Astrocyte of the cerebellum (primary cell): ENCODE results near the gene NID2.
A peak's percentile ranks its signal among the peaks of the same experiment; 100 is the strongest.

Experiments used
- DNase-seq: peaks from one replicate; pipeline ENCODE4 v3.0.0-alpha.2; 2011; ENCODE audit warnings: low read depth
- H3K4me3 ChIP-seq: 2 replicates; pipeline ENCODE4 v1.5.1; 2011; ENCODE audit warnings: mild to moderate bottlenecking, low read depth, low read length, moderate library complexity
- CTCF ChIP-seq: IDR thresholded peaks from 2 replicates; pipeline ENCODE4 v1.5.1; 2012; ENCODE audit warnings: low read length, low read depth, moderate library complexity, mild to moderate bottlenecking; ENCODE audit errors: missing control alignments
- in situ Hi-C: cut with HindIII; loops from 2 replicates; pipeline ENCODE4 v1.10.0; 2017; ENCODE audit warnings: low sequenced_read_pairs

The NID2 gene

GRCh38 chr14:52068615-52069306, at the start of gene NID2:
Gene NID2, minus strand, starts transcription at chr14:52069059. Its CDS starts 65 bp downstream, at chr14:52068994.
- H3K4me3 ChIP-seq, result peak within 1 kb of the TSS; percentile 65
- DNase-seq, result peak; percentile 90
- in situ Hi-C loops, result no loop called here
- TF ChIP-seq CTCF, result no peak

- H3K4me3 ChIP-seq, result no peak overlapping the region
- no peak for TF ChIP-seq CTCF
- DNase-seq, result no peak
- in situ Hi-C loops, result no loop called here
These were observed 48.4 kb upstream of the NID2 start for GRCh38 chr14:52117111-52117832.

- no peak for TF ChIP-seq CTCF
- in situ Hi-C loops, result no loop called here
- no peak overlapping the region for H3K4me3 ChIP-seq
- DNase-seq, result no peak
These were observed 46.4 kb upstream of the NID2 start for GRCh38 chr14:52115286-52115685.

GRCh38 chr14:52112336-52113018, 43.6 kb upstream of the NID2 start:
- in situ Hi-C loops, result no loop called here
- no peak overlapping the region for H3K4me3 ChIP-seq
- TF ChIP-seq CTCF, result no peak
- DNase-seq, result no peak

GRCh38 chr14:52111583-52111982, 42.7 kb upstream of the NID2 start:
- DNase-seq, result no peak
- H3K4me3 ChIP-seq, result no peak overlapping the region
- in situ Hi-C loops, result no loop called here
- TF ChIP-seq CTCF, result no peak

GRCh38 chr14:52110441-52111086, 41.7 kb upstream of the NID2 start:
- in situ Hi-C loops, result no loop called here
- TF ChIP-seq CTCF, result no peak
- no peak overlapping the region for H3K4me3 ChIP-seq
- no peak for DNase-seq
